SH-SY5Y (cell line): ENCODE data around the gene MPRIP.

Experiments used
- GATA2 ChIP-seq: IDR thresholded peaks from 2 replicates; pipeline ENCODE4 v1.6.1; 2011; ENCODE audit warnings: mild to moderate bottlenecking, low read depth, low read length
- GATA3 ChIP-seq: IDR thresholded peaks from 2 replicates; pipeline ENCODE4 v1.6.1; 2011; ENCODE audit warnings: low read depth, mild to moderate bottlenecking, low read length, moderate library complexity

DNA sequence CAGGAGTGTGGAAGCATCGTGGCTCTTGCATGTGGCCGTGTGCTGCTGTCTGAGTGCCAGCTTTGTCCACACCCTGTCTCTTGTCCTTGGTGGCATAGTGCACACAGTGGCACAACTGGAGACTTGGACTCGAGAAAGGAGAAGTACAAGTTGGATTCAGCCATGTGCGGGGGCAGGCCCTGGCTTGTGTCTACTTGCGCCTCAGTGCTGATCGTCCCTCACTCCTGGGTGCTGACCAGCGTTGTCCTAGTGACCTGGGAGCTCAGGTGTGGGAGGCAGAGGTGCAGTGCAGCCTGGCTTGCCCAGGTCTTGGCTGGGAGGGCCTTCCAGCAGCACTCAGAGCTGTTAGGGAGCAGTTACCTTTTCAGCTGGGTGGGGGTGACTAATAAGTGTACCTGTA is 20.6 kb downstream of the MPRIP start:
- no peak for TF ChIP-seq GATA2
- TF ChIP-seq GATA3, result no peak
